Naive thymus-derived CD4-positive, alpha-beta T cell (primary cell): Measurements from ENCODE around the gene NEURL1B. TPM values are rescaled to one million over a fixed set of nuclear protein-coding genes. Genes with fewer than 3 reads are reported as not detected.

Experiments
- ATAC-seq: fragments of 150-1000 bp; cut with Tn5 transposase; 2 replicates; pipeline ENCODE4 v1.10.0; 2021; ENCODE audit warnings: mild to moderate bottlenecking, moderate library complexity
- CTCF ChIA-PET: fragments of 350-600 bp; sonication (Branson Sonifier 250); formaldehyde crosslinking; loops from one replicate; lab custom pipeline; 2021; ENCODE audit warnings: antibody characterized with exemption; lab: Charles Lee
- POLR2A ChIA-PET: fragments of 350-600 bp; sonication (Branson Sonifier 250); formaldehyde crosslinking; loops from one replicate; lab custom pipeline; 2021; ENCODE audit warnings: antibody characterized with exemption, inconsistent platforms; lab: Charles Lee
- DNase-seq, 9 donors: peaks; one replicate each; pipeline versions ENCODE4 v3.0.0 to v3.0.0-alpha.2; 2020 to 2022; ENCODE audit warnings: mixed read lengths in 1 of 9
- H3K27ac ChIP-seq: one replicate; pipeline ENCODE4 v1.7.0; 2013; ENCODE audit warnings: mild to moderate bottlenecking, low read depth, low read length, moderate library complexity
- H3K27me3 ChIP-seq, 2 donors: one replicate each; pipeline ENCODE4 v1.7.0; 2013; ENCODE audit warnings: low read length in 2 of 2, mild to moderate bottlenecking in 2 of 2, moderate library complexity in 2 of 2; ENCODE audit not compliant: control insufficient read depth in 2 of 2, insufficient read depth in 2 of 2
- H3K36me3 ChIP-seq, 3 experiments: 1 replicate in 2 of 3; 2 replicates in 1 of 3; pipeline ENCODE4 v1.7.0; 2013; ENCODE audit warnings: low read length in 3 of 3, mild to moderate bottlenecking in 3 of 3, moderate library complexity in 1 of 3; ENCODE audit not compliant: insufficient read depth in 3 of 3, control insufficient read depth in 2 of 3
- H3K4me1 ChIP-seq, 2 donors: one replicate each; pipeline ENCODE4 v1.7.0; 2013; ENCODE audit warnings: low read length in 2 of 2, mild to moderate bottlenecking in 2 of 2, moderate library complexity in 1 of 2; ENCODE audit not compliant: control insufficient read depth in 2 of 2, insufficient read depth in 2 of 2
- H3K4me3 ChIP-seq: 2 replicates; pipeline ENCODE4 v1.7.0; 2013; ENCODE audit warnings: mild to moderate bottlenecking, low read length
- H3K9me3 ChIP-seq, 3 experiments: 1 replicate in 2 of 3; 2 replicates in 1 of 3; pipeline ENCODE4 v1.7.0; 2013; ENCODE audit warnings: low read length in 3 of 3; ENCODE audit not compliant: control insufficient read depth in 2 of 3
- H3K27ac Mint-ChIP-seq, 9 donors: one replicate each; pipeline ENCODE4 v1.8.0; 2020 to 2022; ENCODE audit warnings: mixed read lengths in 9 of 9, mild to moderate bottlenecking in 8 of 9, moderate library complexity in 5 of 9, inconsistent platforms in 2 of 9
- H3K27me3 Mint-ChIP-seq, 5 donors: one replicate each; pipeline ENCODE4 v1.8.0; 2021 to 2022; ENCODE audit warnings: mixed read lengths in 5 of 5, mild to moderate bottlenecking in 1 of 5
- H3K36me3 Mint-ChIP-seq, 5 donors: one replicate each; pipeline ENCODE4 v1.8.0; 2020 to 2022; ENCODE audit warnings: mixed read lengths in 5 of 5, mild to moderate bottlenecking in 3 of 5, inconsistent platforms in 1 of 5
- H3K4me1 Mint-ChIP-seq, 7 donors: one replicate each; pipeline ENCODE4 v1.8.0; 2020 to 2022; ENCODE audit warnings: mixed read lengths in 7 of 7, mild to moderate bottlenecking in 3 of 7, inconsistent platforms in 1 of 7
- H3K4me3 Mint-ChIP-seq, 10 donors: one replicate each; pipeline ENCODE4 v1.8.0; 2020 to 2022; ENCODE audit warnings: mild to moderate bottlenecking in 10 of 10, mixed read lengths in 10 of 10, moderate library complexity in 6 of 10, inconsistent platforms in 2 of 10
- H3K9me3 Mint-ChIP-seq, 11 donors: one replicate each; pipeline ENCODE4 v1.8.0; 2020 to 2022; ENCODE audit warnings: mixed read lengths in 11 of 11, mild to moderate bottlenecking in 4 of 11, inconsistent platforms in 1 of 11, moderate library complexity in 1 of 11
- intact Hi-C, 2 donors: fragments of 100-400 bp; cut with micrococcal nuclease; formaldehyde crosslinking; loops; one replicate each; pipeline ENCODE4 v1.15.1; 2023
- polyA plus RNA-seq, 2 donors: library from polyadenylated mRNA; unstranded; fragments of 300-500 nt; fragmentation: Illumina TruSeq; gene quantifications; one replicate each; pipeline ENCODE4 v1.2.3, GENCODE V29; 2021
- total RNA-seq, 6 experiments: library from RNA in 5 of 6; stranded (reverse) in 5 of 6; gene quantifications; 1 replicate in 5 of 6; 2 replicates in 1 of 6; pipeline ENCODE4 v1.2.3 and lab custom pipeline; 2021 to 2026

NEURL1B gene
- total and polyA plus RNA-seq, 7 experiments from 2014 or later: 0.05 to 3.4 (median 0.27) TPM; not detected in 1

DNA sequence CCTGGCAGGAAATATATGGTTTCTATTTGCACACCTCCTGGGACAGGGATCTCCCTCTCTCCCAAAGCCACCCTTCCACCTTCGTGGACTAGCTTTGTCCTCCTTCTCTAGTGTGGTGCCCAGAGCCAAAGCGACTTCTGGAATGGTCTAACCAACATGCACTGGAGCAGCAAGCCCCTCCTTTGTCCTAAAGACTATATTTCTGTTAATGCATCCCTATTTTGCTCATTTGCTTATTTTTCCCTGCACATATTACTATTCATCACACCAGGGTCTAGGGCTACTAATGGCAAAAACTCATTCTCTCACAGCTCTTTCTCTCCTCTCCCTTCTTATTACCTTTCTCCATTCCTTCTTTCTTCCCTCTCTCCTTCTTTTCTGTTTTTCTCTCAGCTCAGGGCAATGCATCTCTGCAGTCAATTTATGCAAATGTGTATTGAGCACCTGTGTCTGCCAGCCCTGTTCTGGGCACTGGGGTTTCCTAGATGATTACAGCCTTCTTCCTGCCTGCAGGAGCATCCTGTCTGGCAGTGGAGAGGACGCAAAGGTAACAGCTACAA, 2.8 kb upstream of the NEURL1B start:
- peaks cover 0 to 3% (median 0%) of the 10 kb centered on the region in 5 donors for H3K36me3 Mint-ChIP-seq
- no peaks in the 10 kb centered on the region for H3K36me3 ChIP-seq
- peaks cover 6 to 10% (median 6%) of the 10 kb centered on the region in 7 donors for H3K4me1 Mint-ChIP-seq
- DNase-seq (no peak), ATAC-seq (no peak)
- CTCF ChIA-PET: no interaction called here
- H3K4me1 ChIP-seq: no peaks in the 10 kb centered on the region
- POLR2A ChIA-PET: no interaction called here
- H3K9me3 ChIP-seq: no peaks in the 10 kb centered on the region
- intact Hi-C loops: no loop called here
- peaks cover 35 to 55% (median 38%) of the 10 kb centered on the region in 5 donors for H3K27me3 Mint-ChIP-seq
- H3K9me3 Mint-ChIP-seq: no peaks in the 10 kb centered on the region
- H3K27ac ChIP-seq: no peak overlapping the region
- no peak overlapping the region for H3K27ac Mint-ChIP-seq
- H3K27me3 ChIP-seq: no peaks in the 10 kb centered on the region
- H3K4me3 Mint-ChIP-seq: no peak overlapping the region
- H3K4me3 ChIP-seq: no peak overlapping the region

DNA sequence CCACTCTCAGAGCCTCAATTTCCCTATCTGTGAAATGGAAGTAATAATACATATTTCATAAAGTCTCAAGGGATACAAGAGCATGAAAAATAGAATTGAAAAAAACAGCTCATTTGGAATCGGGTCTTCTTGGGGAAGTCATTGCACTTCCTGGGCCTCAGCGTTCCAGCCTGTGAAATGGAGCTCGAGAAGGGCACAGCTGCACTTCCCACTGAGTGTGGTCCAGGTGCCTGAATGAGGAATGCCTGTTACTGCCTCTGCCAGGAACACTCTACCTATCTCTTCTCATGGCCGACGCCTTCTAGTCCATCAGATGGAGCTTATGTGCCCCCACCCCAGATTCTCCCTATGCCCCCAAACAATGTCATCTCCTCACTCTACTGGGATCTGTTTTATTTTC, 924 bp upstream of the NEURL1B start:
- ATAC-seq (no peak), DNase-seq (no peak)
- H3K4me1 ChIP-seq: no peaks in the 10 kb centered on the region
- CTCF ChIA-PET: no interaction called here
- H3K27me3 ChIP-seq: no peaks in the 10 kb centered on the region
- Mint-ChIP-seq H3K9me3 (no peaks in the 10 kb centered on the region), H3K4me3 (peak overlapping the region; percentile 20 to 79 (median 60)), H3K4me1 (peaks cover 6 to 10% (median 7%) of the 10 kb centered on the region in 7 donors), H3K36me3 (peaks cover 0 to 3% (median 0%) of the 10 kb centered on the region in 5 donors), H3K27ac (peak overlapping the region in 1 of 9 donors; percentile 20), H3K27me3 (peaks cover 42 to 59% (median 43%) of the 10 kb centered on the region in 5 donors)
- H3K36me3 ChIP-seq: no peaks in the 10 kb centered on the region
- H3K4me3 ChIP-seq: no peak overlapping the region
- POLR2A ChIA-PET: no interaction called here
- no peak overlapping the region for H3K27ac ChIP-seq
- no peaks in the 10 kb centered on the region for H3K9me3 ChIP-seq
- intact Hi-C loops: loop anchor here in 1 of 2 donors (5.0 kb wide), 1 partner anchor 47 kb away; no protein-coding TSS in a partner anchor

GRCh38 chr5:172641359-172642050, 442 bp downstream of the NEURL1B start:
- Mint-ChIP-seq H3K27me3 (peaks cover 36 to 57% (median 43%) of the 10 kb centered on the region in 5 donors), H3K4me1 (peaks cover 6 to 10% (median 7%) of the 10 kb centered on the region in 7 donors), H3K9me3 (no peaks in the 10 kb centered on the region), H3K4me3 (peak overlapping the region in 6 of 10 donors; percentile 6 to 54 (median 40)), H3K27ac (no peak overlapping the region), H3K36me3 (peaks cover 0 to 3% (median 0%) of the 10 kb centered on the region in 5 donors)
- ATAC-seq (peak; percentile 28), DNase-seq (peak in 1 of 9 donors; percentile 33)
- Histone ChIP-seq H3K4me3 (no peak overlapping the region), H3K27me3 (no peaks in the 10 kb centered on the region), H3K27ac (no peak overlapping the region), H3K9me3 (no peaks in the 10 kb centered on the region), H3K36me3 (no peaks in the 10 kb centered on the region), H3K4me1 (no peaks in the 10 kb centered on the region)
- ChIA-PET CTCF (no interaction called here), POLR2A (no interaction called here)
- intact Hi-C loops: loop anchor here in 1 of 2 donors (5.0 kb wide), 1 partner anchor 46 kb away; no protein-coding TSS in a partner anchor

DNA sequence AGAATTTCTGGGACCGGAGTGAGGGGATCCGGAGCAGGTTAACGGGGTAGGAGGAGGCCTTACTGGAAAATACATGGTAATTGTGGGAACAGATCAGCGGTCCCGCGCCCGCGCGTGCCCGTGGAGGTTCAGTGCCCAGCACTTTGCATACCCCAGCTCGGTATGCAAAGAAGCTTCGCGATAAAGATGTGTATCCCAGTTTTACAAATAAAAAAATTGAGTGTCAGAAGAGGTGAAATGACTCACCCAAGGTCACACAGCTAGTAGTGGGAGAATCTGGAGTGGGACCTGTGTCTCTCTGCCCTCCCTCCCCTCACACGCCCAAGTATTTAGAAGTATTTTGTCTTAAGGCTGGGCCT, 967 bp downstream of the NEURL1B start:
- H3K27me3 ChIP-seq: no peaks in the 10 kb centered on the region
- Mint-ChIP-seq H3K9me3 (no peaks in the 10 kb centered on the region), H3K36me3 (peaks cover 0 to 3% (median 0%) of the 10 kb centered on the region in 5 donors), H3K4me3 (peak overlapping the region in 9 of 10 donors; percentile 6 to 54 (median 29)), H3K27ac (no peak overlapping the region), H3K27me3 (peaks cover 36 to 54% (median 43%) of the 10 kb centered on the region in 5 donors), H3K4me1 (peaks cover 6 to 10% (median 7%) of the 10 kb centered on the region in 7 donors)
- H3K4me1 ChIP-seq: no peaks in the 10 kb centered on the region
- ChIA-PET POLR2A (no interaction called here), CTCF (no interaction called here)
- ATAC-seq (no peak), DNase-seq (no peak)
- H3K4me3 ChIP-seq: no peak overlapping the region
- intact Hi-C loops: loop anchor here in 1 of 2 donors (5.0 kb wide), 1 partner anchor 45 kb away; no protein-coding TSS in a partner anchor
- no peak overlapping the region for H3K27ac ChIP-seq
- no peaks in the 10 kb centered on the region for H3K36me3 ChIP-seq
- H3K9me3 ChIP-seq: no peaks in the 10 kb centered on the region

DNA sequence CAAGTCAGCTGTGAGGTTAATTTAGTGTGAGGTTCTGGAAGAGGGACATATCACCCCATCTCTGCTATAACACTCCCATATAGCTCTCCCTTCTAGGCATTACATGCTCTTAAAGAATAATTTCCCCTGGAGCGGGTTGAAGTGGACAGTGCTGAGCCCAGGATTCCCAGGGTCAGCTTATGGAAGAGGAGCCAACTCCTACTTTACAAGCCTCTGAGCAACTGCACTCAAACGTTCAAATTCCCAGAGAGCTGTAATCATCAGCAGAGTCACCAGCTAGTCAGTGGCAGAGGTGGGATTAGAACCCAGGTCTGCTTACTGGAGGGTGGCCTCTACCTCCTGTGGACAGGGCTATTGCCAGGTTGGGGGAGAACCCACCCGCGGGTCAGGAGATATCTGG, 1.4 kb downstream of the NEURL1B start:
- no peak overlapping the region for H3K4me3 ChIP-seq
- H3K4me1 ChIP-seq: no peaks in the 10 kb centered on the region
- H3K36me3 ChIP-seq: no peaks in the 10 kb centered on the region
- Mint-ChIP-seq H3K27me3 (peaks cover 36 to 54% (median 43%) of the 10 kb centered on the region in 5 donors), H3K4me3 (peak overlapping the region in 9 of 10 donors; percentile 17 to 54 (median 41)), H3K4me1 (peaks cover 6 to 10% (median 7%) of the 10 kb centered on the region in 7 donors), H3K9me3 (no peaks in the 10 kb centered on the region), H3K27ac (no peak overlapping the region), H3K36me3 (peaks cover 0 to 3% (median 0%) of the 10 kb centered on the region in 5 donors)
- DNase-seq: no peak
- ChIA-PET CTCF (no interaction called here), POLR2A (no interaction called here)
- no peak for ATAC-seq
- no peak overlapping the region for H3K27ac ChIP-seq
- no peaks in the 10 kb centered on the region for H3K27me3 ChIP-seq
- intact Hi-C loops: loop anchor here in 1 of 2 donors (5.0 kb wide), 1 partner anchor 45 kb away; no protein-coding TSS in a partner anchor
- no peaks in the 10 kb centered on the region for H3K9me3 ChIP-seq

DNA sequence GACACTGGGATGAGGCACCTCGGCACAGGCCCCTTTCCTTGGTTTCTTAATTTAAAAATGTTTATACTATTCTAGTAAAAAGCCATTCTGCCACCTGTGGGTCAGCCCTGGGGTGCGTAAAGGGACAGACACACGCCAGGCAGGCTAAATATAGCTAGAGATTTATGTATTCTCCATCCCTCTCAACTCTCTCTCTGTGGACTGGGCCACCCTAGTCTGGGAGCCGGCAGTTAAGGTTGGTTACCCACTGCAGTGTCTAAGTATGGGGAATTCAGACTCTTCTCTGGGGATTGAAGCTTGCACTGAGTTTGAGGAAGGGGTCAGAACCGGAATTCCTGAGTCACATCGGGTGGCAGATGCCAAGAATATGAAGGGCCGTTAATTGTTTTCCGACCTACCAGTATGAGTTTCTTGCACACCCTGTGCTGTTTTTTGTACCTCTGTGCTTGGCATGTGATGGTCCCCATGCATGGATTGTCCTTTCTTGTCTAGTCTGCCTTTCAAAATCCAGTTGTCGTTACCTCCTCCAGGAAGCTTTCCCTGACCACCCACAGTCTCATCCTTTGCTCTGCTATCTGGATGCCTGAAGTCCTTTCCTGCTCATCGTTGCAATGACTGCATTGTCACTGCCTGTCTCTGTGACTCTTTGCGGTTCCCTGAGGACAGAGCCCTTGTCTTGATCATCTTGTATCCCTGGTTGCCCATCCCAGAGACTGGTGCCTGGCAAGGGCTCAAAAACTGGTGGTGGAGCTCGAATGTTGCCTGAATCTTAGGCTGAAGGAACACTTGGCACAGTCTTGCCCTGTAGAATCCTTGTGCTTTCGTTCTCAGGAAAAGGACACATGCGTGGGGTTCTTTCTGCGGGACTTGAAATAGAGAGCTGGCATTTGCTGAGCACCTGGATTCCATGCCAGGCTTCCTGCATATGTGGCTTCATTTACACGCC, 2.1 kb downstream of the NEURL1B start:
- no peaks in the 10 kb centered on the region for H3K36me3 ChIP-seq
- POLR2A ChIA-PET: no interaction called here
- peaks cover 32 to 53% (median 42%) of the 10 kb centered on the region in 5 donors for H3K27me3 Mint-ChIP-seq
- H3K27ac Mint-ChIP-seq: no peak overlapping the region
- CTCF ChIA-PET: no interaction called here
- no peaks in the 10 kb centered on the region for H3K9me3 ChIP-seq
- no peaks in the 10 kb centered on the region for H3K9me3 Mint-ChIP-seq
- no peaks in the 10 kb centered on the region for H3K27me3 ChIP-seq
- intact Hi-C loops: loop anchor here in 1 of 2 donors (5.0 kb wide), 1 partner anchor 44 kb away; no protein-coding TSS in a partner anchor
- H3K27ac ChIP-seq: no peak overlapping the region
- peak overlapping the region in 3 of 10 donors; percentile 4 to 41 (median 26) for H3K4me3 Mint-ChIP-seq
- H3K4me3 ChIP-seq: no peak overlapping the region
- H3K4me1 Mint-ChIP-seq: peaks cover 6 to 11% (median 7%) of the 10 kb centered on the region in 7 donors
- H3K36me3 Mint-ChIP-seq: peaks cover 0 to 3% (median 0%) of the 10 kb centered on the region in 5 donors
- no peak for DNase-seq
- H3K4me1 ChIP-seq: no peaks in the 10 kb centered on the region
- peak; percentile 18 for ATAC-seq
